GM12872 (cell line): ENCODE measurements around the gene STOML3.

Experiments used
- CTCF ChIP-seq: IDR thresholded peaks from 3 replicates; pipeline ENCODE4 v1.5.1; 2011; ENCODE audit warnings: low read depth, mild to moderate bottlenecking, low read length, moderate library complexity; ENCODE audit not compliant: insufficient read depth

The STOML3 gene

GRCh38 chr13:38957794-38958592 is 32.6 kb downstream of the STOML3 start:
- TF ChIP-seq CTCF = no peak

- TF ChIP-seq CTCF = no peak
These were observed 35.8 kb downstream of the STOML3 start for GRCh38 chr13:38954844-38955243.

GRCh38 chr13:38954291-38954690 is 36.3 kb downstream of the STOML3 start:
- TF ChIP-seq CTCF = no peak

- TF ChIP-seq CTCF = no peak
These were observed 37.8 kb downstream of the STOML3 start for GRCh38 chr13:38952827-38953226.

GRCh38 chr13:38951525-38952313 is 38.9 kb downstream of the STOML3 start:
- no peak for TF ChIP-seq CTCF

GRCh38 chr13:38950987-38951386 is 39.6 kb downstream of the STOML3 start:
- no peak for TF ChIP-seq CTCF

GRCh38 chr13:38947054-38947453 is 43.6 kb downstream of the STOML3 start:
- TF ChIP-seq CTCF = no peak
